Thyroid gland (tissue), 4 donors: ENCODE measurements around the gene PRKCE. TPM values are rescaled to one million over a fixed set of nuclear protein-coding genes. Genes with fewer than 3 reads are reported as not detected.
"Not testable (repeated sequence)": the region's sequence is repeated elsewhere in the genome, so short reads cannot be mapped to it uniquely, and the experiment has no call there.

ENCODE experiments used
- DNase-seq, 2 donors: peaks; one replicate each; pipeline ENCODE4 v3.0.0-alpha.2; 2019
- H3K27ac ChIP-seq, 3 donors: fragments of 200-600 bp; sonication (generic); 1 replicate in 2 of 3; 2 replicates in 1 of 3; pipeline ENCODE4 v1.5.1; 2016 to 2019; ENCODE audit warnings: mild to moderate bottlenecking in 1 of 3, moderate library complexity in 1 of 3
- H3K27me3 ChIP-seq: fragments of 200-600 bp; sonication (generic); one replicate; pipeline ENCODE4 v1.5.1; 2019
- H3K36me3 ChIP-seq, 2 donors: fragments of 200-600 bp; sonication (generic); one replicate each; pipeline ENCODE4 v1.5.1; 2016 to 2019
- H3K4me1 ChIP-seq, 2 donors: fragments of 200-600 bp; sonication (generic); one replicate each; pipeline ENCODE4 v1.5.1; 2017 to 2019
- H3K4me3 ChIP-seq, 3 donors: fragments of 200-600 bp; sonication (generic); replicated peaks in 1 of 3; 1 replicate in 2 of 3; 2 replicates in 1 of 3; pipeline ENCODE4 v1.5.1; 2016; ENCODE audit warnings: mild to moderate bottlenecking in 1 of 3
- H3K9me3 ChIP-seq: fragments of 200-600 bp; sonication (generic); one replicate; pipeline ENCODE4 v1.5.1; 2017
- CTCF ChIP-seq, 6 experiments: fragments of 200-600 bp in 3 of 6; fragments of 450-650 bp in 3 of 6; sonication (generic) in 3 of 6; IDR thresholded peaks; one replicate each; pipeline ENCODE4 v1.5.1; 2016 to 2019; ENCODE audit warnings: antibody characterized with exemption in 6 of 6, mild to moderate bottlenecking in 2 of 6, inconsistent platforms in 1 of 6, moderate library complexity in 1 of 6
- POLR2A ChIP-seq, 2 donors: fragments of 450-650 bp; IDR thresholded peaks; one replicate each; pipeline ENCODE4 v1.6.1; 2017; ENCODE audit warnings: antibody characterized with exemption in 2 of 2, mild to moderate bottlenecking in 2 of 2, moderate library complexity in 1 of 2
- WGBS, 2 donors: methylation state at CpG; one replicate each; pipeline ENCODE4 v1.1.5; 2017; 5-methylcytosine and 5-hydroxymethylcytosine counted together
- intact Hi-C: fragments of 100-400 bp; cut with DNase I; formaldehyde crosslinking; loops from one replicate; pipeline ENCODE4 v1.15.1; 2023
- total RNA-seq, 4 donors: library from RNA; depleted of rRNA; stranded (reverse); fragments of >200 nt; gene quantifications; one replicate each; pipeline ENCODE4 v1.2.3, GENCODE V29; 2016

The PRKCE gene
- total RNA-seq, 4 donors from 2014 or later, result 8.4 to 35.3 (median 15.2) TPM

DNA sequence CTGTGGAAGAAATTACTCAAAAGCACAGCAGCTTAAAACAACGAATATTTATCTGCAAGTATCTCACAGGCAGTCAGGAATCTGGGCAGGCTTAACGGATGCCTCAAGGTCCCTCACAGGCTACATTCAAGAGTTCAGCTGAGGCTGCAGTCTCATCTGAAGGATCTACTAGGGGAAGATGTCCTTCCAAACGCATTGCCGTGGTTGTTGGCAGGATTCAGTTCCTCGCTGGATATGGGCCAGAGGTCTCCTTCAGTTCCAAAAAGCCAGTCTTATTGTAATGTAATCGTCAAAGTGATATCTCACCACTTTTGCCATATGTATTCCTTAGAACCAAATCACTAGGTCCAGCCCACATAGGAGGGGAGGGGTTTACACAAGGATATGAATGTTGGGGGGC is 547.5 kb downstream of the PRKCE start:
- WGBS, 2 donors, result 55 to 58% methylated on average over 6 of the region's 6 CpGs
- Histone ChIP-seq H3K9me3 (no peaks in the 10 kb centered on the region), H3K36me3 (no peaks in the 10 kb centered on the region), H3K4me1 (peaks cover 5 to 9% of the 10 kb centered on the region in 2 donors), H3K27ac (no peak overlapping the region), H3K4me3 (no peak overlapping the region), H3K27me3 (no peaks in the 10 kb centered on the region)
- intact Hi-C loops, result no loop called here
- no peak for DNase-seq
- TF ChIP-seq POLR2A (IDR thresholded peaks at IDR 0.05) (no peak), CTCF (IDR thresholded peaks at IDR 0.05) (no peak)

GRCh38 chr2:46200100-46200690 is 548.7 kb downstream of the PRKCE start:
- H3K36me3 ChIP-seq, result no peaks in the 10 kb centered on the region
- 58 to 89% methylated on average over 1 of the region's 1 CpG for WGBS, 2 donors
- no peaks in the 10 kb centered on the region for H3K27me3 ChIP-seq
- DNase-seq, result no peak
- H3K9me3 ChIP-seq, result no peaks in the 10 kb centered on the region
- no peak overlapping the region for H3K4me3 ChIP-seq
- no peak for TF ChIP-seq POLR2A (IDR thresholded peaks at IDR 0.05)
- TF ChIP-seq CTCF (IDR thresholded peaks at IDR 0.05), result no peak
- intact Hi-C loops, result no loop called here
- H3K4me1 ChIP-seq, result peaks cover 5 to 9% of the 10 kb centered on the region in 2 donors
- H3K27ac ChIP-seq, result peak overlapping the region in 2 of 3 donors; percentile 28 to 43

- no peak for TF ChIP-seq CTCF (IDR thresholded peaks at IDR 0.05)
- no peak for TF ChIP-seq POLR2A (IDR thresholded peaks at IDR 0.05)
- H3K36me3 ChIP-seq, result no peaks in the 10 kb centered on the region
- no peak overlapping the region for H3K4me3 ChIP-seq
- peak overlapping the region in 2 of 3 donors; percentile 28 to 43 for H3K27ac ChIP-seq
- DNase-seq, result no peak
- no peaks in the 10 kb centered on the region for H3K9me3 ChIP-seq
- peaks cover 5 to 9% of the 10 kb centered on the region in 2 donors for H3K4me1 ChIP-seq
- no peaks in the 10 kb centered on the region for H3K27me3 ChIP-seq
- intact Hi-C loops, result no loop called here
- 89 to 98% methylated on average over 7 of the region's 7 CpGs for WGBS, 2 donors
Measured at GRCh38 chr2:46200861-46201605, 549.6 kb downstream of the PRKCE start.

- WGBS, 2 donors, result 92 to 100% methylated on average over 1 of the region's 1 CpG
- no peak for TF ChIP-seq POLR2A (IDR thresholded peaks at IDR 0.05)
- no peak for TF ChIP-seq CTCF (IDR thresholded peaks at IDR 0.05)
- Histone ChIP-seq H3K9me3 (no peaks in the 10 kb centered on the region), H3K36me3 (no peaks in the 10 kb centered on the region), H3K27me3 (no peaks in the 10 kb centered on the region), H3K4me3 (no peak overlapping the region), H3K4me1 (peaks cover 0 to 5% of the 10 kb centered on the region in 2 donors), H3K27ac (no peak overlapping the region)
- intact Hi-C loops, result no loop called here
- no peak for DNase-seq
Measured at GRCh38 chr2:46202453-46202852, 551.0 kb downstream of the PRKCE start.

DNA sequence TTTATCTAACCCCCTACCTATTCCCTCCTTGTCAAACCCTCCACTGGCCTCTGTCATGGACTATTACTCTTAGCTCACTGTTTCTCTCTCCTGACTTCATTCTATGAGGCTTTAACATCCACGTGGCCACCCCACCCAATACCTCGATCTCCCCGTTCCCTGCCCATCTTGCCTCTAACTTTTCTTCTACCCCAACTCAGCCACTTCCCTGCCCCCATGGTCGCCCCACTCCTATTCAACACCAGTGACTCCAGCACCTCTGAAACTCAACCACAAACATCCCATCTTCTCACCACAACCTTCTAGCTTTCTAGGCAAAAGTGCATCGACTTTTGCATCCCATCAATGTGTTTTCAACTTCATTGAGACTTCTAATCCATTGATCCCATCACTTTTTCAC is 551.5 kb downstream of the PRKCE start:
- no peak overlapping the region for H3K27ac ChIP-seq
- DNase-seq, result no peak
- H3K9me3 ChIP-seq, result no peaks in the 10 kb centered on the region
- H3K4me3 ChIP-seq, result no peak overlapping the region
- H3K4me1 ChIP-seq, result peaks cover 0 to 5% of the 10 kb centered on the region in 2 donors
- no peaks in the 10 kb centered on the region for H3K36me3 ChIP-seq
- TF ChIP-seq POLR2A (IDR thresholded peaks at IDR 0.05) (no peak), CTCF (IDR thresholded peaks at IDR 0.05) (no peak)
- no peaks in the 10 kb centered on the region for H3K27me3 ChIP-seq
- intact Hi-C loops, result no loop called here
- WGBS, 2 donors, result 91 to 92% methylated on average over 5 of the region's 5 CpGs

GRCh38 chr2:46203636-46204035 is 552.2 kb downstream of the PRKCE start:
- H3K27ac ChIP-seq, H3K4me3 ChIP-seq, H3K27me3 ChIP-seq, H3K9me3 ChIP-seq, H3K36me3 ChIP-seq, DNase-seq, intact Hi-C loops, H3K4me1 ChIP-seq: not testable (repeated sequence)
- WGBS, 2 donors, result 93 to 97% methylated on average over 11 of the region's 11 CpGs
